ENCODE measurements around the gene TP53I13.
A peak's percentile ranks its signal among the peaks of the same experiment; 100 is the strongest.

DNA sequence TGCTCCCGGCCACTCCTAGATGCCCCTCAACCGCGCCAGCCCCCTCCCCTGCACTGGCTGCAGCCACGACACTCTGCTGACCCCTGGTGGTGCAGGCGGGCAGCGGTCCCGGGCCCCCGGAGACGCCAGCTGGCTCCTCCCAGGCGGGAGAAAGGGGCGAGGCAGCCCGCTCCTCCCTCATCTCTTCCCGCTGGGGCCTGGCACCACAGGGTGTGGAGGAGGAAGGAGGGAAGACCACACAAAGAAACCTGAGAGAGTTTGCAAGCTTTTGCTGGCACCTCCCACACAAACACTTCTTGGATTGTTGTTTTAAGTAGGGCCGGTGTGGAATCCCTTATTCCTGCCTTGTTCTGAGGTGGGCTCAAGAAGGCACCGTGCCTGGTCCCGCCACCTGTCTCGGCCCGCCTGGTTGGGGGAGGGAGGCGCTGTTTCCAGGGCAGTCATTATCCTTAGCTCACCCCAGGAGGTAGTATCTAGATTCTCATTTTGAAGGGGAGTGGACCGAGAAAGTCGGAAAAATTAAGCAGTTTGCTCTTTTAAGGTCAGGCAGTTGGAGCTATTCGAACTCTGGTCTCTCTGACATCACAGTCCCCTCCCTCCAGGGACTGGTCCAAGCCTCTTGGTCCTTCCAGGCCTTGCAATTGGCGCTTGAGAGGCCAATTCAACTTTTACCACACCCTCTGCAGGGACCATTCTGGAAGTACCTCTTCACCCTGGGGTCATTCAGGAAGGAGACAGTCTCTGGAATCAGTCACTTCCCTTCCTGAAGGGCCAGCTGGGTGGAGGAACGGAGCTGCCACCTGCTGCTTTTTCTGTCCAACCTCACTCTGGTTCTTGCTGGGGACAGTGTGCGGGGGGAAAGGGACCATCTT lies 23.5 kb downstream of the TP53I13 start:
- TF ChIP-seq, protein P1, sequence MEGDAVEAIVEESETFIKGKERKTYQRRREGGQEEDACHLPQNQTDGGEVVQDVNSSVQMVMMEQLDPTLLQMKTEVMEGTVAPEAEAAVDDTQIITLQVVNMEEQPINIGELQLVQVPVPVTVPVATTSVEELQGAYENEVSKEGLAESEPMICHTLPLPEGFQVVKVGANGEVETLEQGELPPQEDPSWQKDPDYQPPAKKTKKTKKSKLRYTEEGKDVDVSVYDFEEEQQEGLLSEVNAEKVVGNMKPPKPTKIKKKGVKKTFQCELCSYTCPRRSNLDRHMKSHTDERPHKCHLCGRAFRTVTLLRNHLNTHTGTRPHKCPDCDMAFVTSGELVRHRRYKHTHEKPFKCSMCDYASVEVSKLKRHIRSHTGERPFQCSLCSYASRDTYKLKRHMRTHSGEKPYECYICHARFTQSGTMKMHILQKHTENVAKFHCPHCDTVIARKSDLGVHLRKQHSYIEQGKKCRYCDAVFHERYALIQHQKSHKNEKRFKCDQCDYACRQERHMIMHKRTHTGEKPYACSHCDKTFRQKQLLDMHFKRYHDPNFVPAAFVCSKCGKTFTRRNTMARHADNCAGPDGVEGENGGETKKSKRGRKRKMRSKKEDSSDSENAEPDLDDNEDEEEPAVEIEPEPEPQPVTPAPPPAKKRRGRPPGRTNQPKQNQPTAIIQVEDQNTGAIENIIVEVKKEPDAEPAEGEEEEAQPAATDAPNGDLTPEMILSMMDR (IDR thresholded peaks at IDR 0.05; ENCODE audit: low read length): peak; percentile 96
- no peak for TF ChIP-seq EZH2 (IDR thresholded peaks at IDR 0.05; ENCODE audit: borderline replicate concordance, low read length)

All from OCI-LY1 (cell line).